AG04450 (cell line): ENCODE results near the gene TOR1AIP1. TPM values are rescaled to one million over a fixed set of nuclear protein-coding genes. Genes with fewer than 3 reads are reported as not detected.
A peak's percentile ranks its signal among the peaks of the same experiment; 100 is the strongest.

Source experiments
- CTCF ChIA-PET: fragments of 300-600, 350-600 bp; formaldehyde crosslinking; extraction: SDS; loops from one replicate; lab custom pipeline; 2022; ENCODE audit warnings: antibody characterized with exemption, inconsistent platforms; lab: Charles Lee
- POLR2A ChIA-PET: fragments of 350-600 bp; formaldehyde crosslinking; extraction: SDS; loops from one replicate; lab custom pipeline; 2021; ENCODE audit warnings: antibody characterized with exemption, inconsistent platforms; lab: Yijun Ruan, JAX
- DNase-seq: peaks from one replicate; pipeline ENCODE4 v3.0.0-alpha.2; 2011; ENCODE audit warnings: low read depth, low spot score
- H3K27ac ChIP-seq: one replicate; pipeline ENCODE4 v1.5.1; 2012; ENCODE audit warnings: low read depth, low read length, control low read depth
- H3K27me3 ChIP-seq: one replicate; pipeline ENCODE4 v1.6.0; 2012; ENCODE audit warnings: low read length; ENCODE audit not compliant: control insufficient read depth, insufficient read depth
- H3K4me3 ChIP-seq: 2 replicates; pipeline ENCODE4 v1.5.1; 2011; ENCODE audit warnings: mild to moderate bottlenecking, low read depth, low read length, control low read depth
- H3K9me3 ChIP-seq: 2 replicates; pipeline ENCODE4 v1.5.1; 2012; ENCODE audit warnings: low read length; ENCODE audit not compliant: control insufficient read depth, insufficient read depth
- CTCF ChIP-seq: IDR thresholded peaks from 2 replicates; pipeline ENCODE4 v1.5.1; 2011; ENCODE audit warnings: low read depth, low read length, control low read depth, inconsistent platforms
- polyA plus RNA-seq: library from polyadenylated mRNA; depleted of rRNA; stranded (reverse); fragments of >200 nt; gene quantifications from 2 replicates; pipeline ENCODE4 v1.2.3, GENCODE V29; 2011

The TOR1AIP1 gene
- polyA plus RNA-seq, 1 experiment = 44.9 TPM

GRCh38 chr1:179933219-179933618 lies 51.1 kb downstream of the TOR1AIP1 start:
- Histone ChIP-seq H3K27me3 (peaks cover 5% of the 10 kb centered on the region), H3K9me3 (no peaks in the 10 kb centered on the region), H3K27ac (no peak overlapping the region), H3K4me3 (no peak overlapping the region)
- CTCF ChIA-PET = no interaction called here
- DNase-seq = no peak
- POLR2A ChIA-PET = interaction anchor here (0.5 kb wide), 1 partner anchor 43 kb away, joined by 4 read pairs; no protein-coding TSS in a partner anchor
- no peak for TF ChIP-seq CTCF

GRCh38 chr1:179935909-179936496 lies 53.9 kb downstream of the TOR1AIP1 start:
- POLR2A ChIA-PET = no interaction called here

GRCh38 chr1:179937668-179938254 lies 55.7 kb downstream of the TOR1AIP1 start:
- Histone ChIP-seq H3K27me3 (peaks cover 5% of the 10 kb centered on the region), H3K4me3 (no peak overlapping the region), H3K9me3 (no peaks in the 10 kb centered on the region), H3K27ac (no peak overlapping the region)
- no peak for TF ChIP-seq CTCF
- CTCF ChIA-PET = interaction anchor here (0.9 kb wide), 1 partner anchor 15 kb away, joined by 3 read pairs; no protein-coding TSS in a partner anchor
- POLR2A ChIA-PET = no interaction called here
- no peak for DNase-seq

More at GRCh38 chr1:179935909-179936496, 53.9 kb downstream of the TOR1AIP1 start:
- peaks cover 5% of the 10 kb centered on the region for H3K27me3 ChIP-seq
- H3K27ac ChIP-seq = no peak overlapping the region
- DNase-seq = no peak
- no peak for TF ChIP-seq CTCF
- CTCF ChIA-PET = no interaction called here
- no peaks in the 10 kb centered on the region for H3K9me3 ChIP-seq
- no peak overlapping the region for H3K4me3 ChIP-seq

- ChIA-PET POLR2A (no interaction called here), CTCF (interaction anchor here (0.9 kb wide), 1 partner anchor 16 kb away, joined by 3 read pairs; no protein-coding TSS in a partner anchor)
- DNase-seq = peak; percentile 4
- Histone ChIP-seq H3K4me3 (no peak overlapping the region), H3K27ac (no peak overlapping the region), H3K9me3 (no peaks in the 10 kb centered on the region), H3K27me3 (peaks cover 5% of the 10 kb centered on the region)
- no peak for TF ChIP-seq CTCF
Measured at GRCh38 chr1:179938752-179939151, 56.7 kb downstream of the TOR1AIP1 start.

- H3K27me3 ChIP-seq = peaks cover 5% of the 10 kb centered on the region
- H3K9me3 ChIP-seq = no peaks in the 10 kb centered on the region
- CTCF ChIA-PET = no interaction called here
- DNase-seq = no peak
- no peak overlapping the region for H3K27ac ChIP-seq
- no peak for TF ChIP-seq CTCF
- H3K4me3 ChIP-seq = no peak overlapping the region
- POLR2A ChIA-PET = no interaction called here
Measured at GRCh38 chr1:179939941-179940340, 57.9 kb downstream of the TOR1AIP1 start.
